ENCODE results near the gene KIAA0513.

DNA sequence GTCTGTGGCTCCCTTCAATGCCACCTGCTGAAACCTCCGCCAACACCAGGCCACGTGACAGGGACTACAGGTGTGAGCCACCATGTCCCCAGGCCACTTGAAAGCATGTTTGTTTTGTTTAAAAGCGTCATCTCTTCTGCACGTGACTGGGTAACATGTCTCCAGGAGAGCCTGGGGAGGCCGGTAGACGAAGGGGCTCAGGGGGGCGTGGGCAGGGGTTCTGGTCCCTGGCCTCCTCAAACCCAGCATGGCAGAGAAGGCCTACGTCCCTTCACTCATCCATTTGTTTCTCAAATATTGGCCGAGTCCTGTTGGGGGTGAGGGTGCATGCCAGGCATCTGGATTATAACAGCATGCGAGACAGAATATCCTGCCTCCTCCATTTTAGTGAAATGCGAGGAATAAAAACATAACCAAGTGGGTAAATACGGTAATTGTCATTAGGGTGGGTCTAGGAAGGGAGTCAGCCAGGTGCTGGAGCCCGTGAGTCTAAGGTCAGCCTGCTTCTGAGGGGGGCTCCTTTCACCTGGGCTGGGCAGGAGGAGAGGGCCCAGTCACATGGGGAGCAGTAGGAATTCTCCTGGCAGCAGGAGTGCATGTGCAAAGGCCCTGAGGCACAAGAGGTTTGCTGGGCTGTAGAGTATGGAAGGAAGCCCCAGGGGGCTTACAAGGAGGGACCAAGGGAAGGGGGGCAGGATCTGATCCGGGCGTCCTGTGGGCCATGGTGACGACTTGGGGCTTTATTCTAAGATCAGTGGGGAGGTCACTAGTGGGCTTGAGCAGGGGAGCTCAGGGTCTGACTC, 111.4 kb downstream of the KIAA0513 start:
- TF ChIP-seq, protein P1, sequence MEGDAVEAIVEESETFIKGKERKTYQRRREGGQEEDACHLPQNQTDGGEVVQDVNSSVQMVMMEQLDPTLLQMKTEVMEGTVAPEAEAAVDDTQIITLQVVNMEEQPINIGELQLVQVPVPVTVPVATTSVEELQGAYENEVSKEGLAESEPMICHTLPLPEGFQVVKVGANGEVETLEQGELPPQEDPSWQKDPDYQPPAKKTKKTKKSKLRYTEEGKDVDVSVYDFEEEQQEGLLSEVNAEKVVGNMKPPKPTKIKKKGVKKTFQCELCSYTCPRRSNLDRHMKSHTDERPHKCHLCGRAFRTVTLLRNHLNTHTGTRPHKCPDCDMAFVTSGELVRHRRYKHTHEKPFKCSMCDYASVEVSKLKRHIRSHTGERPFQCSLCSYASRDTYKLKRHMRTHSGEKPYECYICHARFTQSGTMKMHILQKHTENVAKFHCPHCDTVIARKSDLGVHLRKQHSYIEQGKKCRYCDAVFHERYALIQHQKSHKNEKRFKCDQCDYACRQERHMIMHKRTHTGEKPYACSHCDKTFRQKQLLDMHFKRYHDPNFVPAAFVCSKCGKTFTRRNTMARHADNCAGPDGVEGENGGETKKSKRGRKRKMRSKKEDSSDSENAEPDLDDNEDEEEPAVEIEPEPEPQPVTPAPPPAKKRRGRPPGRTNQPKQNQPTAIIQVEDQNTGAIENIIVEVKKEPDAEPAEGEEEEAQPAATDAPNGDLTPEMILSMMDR (optimal IDR thresholded peaks at IDR 0.05 in 1 of 3, IDR thresholded peaks at IDR 0.05 in 1 of 3, conservative IDR thresholded peaks at IDR 0.05 in 1 of 3; ENCODE audit: extremely low read depth in 1 of 3, insufficient read depth in 2 of 3, low read length in 3 of 3) = no peak
- TF ChIP-seq EZH2 (IDR thresholded peaks at IDR 0.05; ENCODE audit: low read length) = no peak
